Kidney (tissue), 14 donors: ENCODE measurements around the gene CALCOCO1. TPM values are rescaled to one million over a fixed set of nuclear protein-coding genes. Genes with fewer than 3 reads are reported as not detected.

Experiments
- DNase-seq, 5 donors: peaks; one replicate each; pipeline ENCODE4 v3.0.0-alpha.2; 2013 to 2020
- FAIRE-seq: peaks from 2 replicates; lab custom pipeline; 2012; peaks lifted over from hg19 to GRCh38; lab: Jason Lieb, UNC
- H3K27ac ChIP-seq, 2 donors: one replicate each; pipeline ENCODE4 v1.7.0; 2013; ENCODE audit warnings: low read depth in 2 of 2, low read length in 2 of 2, inconsistent platforms in 1 of 2
- H3K27me3 ChIP-seq: one replicate; pipeline ENCODE4 v1.7.1; 2013; ENCODE audit warnings: low read length, inconsistent platforms; ENCODE audit not compliant: control insufficient read depth, insufficient read depth
- H3K36me3 ChIP-seq, 3 donors: one replicate each; pipeline versions ENCODE4 v1.7.0 to v1.7.1; 2013; ENCODE audit warnings: low read length in 3 of 3, control low read depth in 1 of 3, inconsistent platforms in 1 of 3; ENCODE audit not compliant: insufficient read depth in 3 of 3, control insufficient read depth in 2 of 3
- H3K4me1 ChIP-seq, 3 donors: one replicate each; pipeline versions ENCODE4 v1.7.0 to v1.7.1; 2013; ENCODE audit warnings: low read length in 3 of 3, inconsistent platforms in 1 of 3, low read depth in 1 of 3; ENCODE audit not compliant: control insufficient read depth in 2 of 3, insufficient read depth in 2 of 3
- H3K4me3 ChIP-seq, 3 donors: one replicate each; pipeline versions ENCODE4 v1.7.0 to v1.8.1; 2013; ENCODE audit warnings: low read length in 3 of 3, control low read depth in 1 of 3, inconsistent platforms in 1 of 3
- H3K9ac ChIP-seq, 3 donors: one replicate each; pipeline versions ENCODE4 v1.7.0 to v1.7.1; 2013; ENCODE audit warnings: low read length in 3 of 3, control low read depth in 1 of 3, inconsistent platforms in 1 of 3
- H3K9me3 ChIP-seq, 3 donors: one replicate each; pipeline versions ENCODE4 v1.7.0 to v1.7.1; 2013; ENCODE audit warnings: low read length in 3 of 3, control low read depth in 1 of 3, inconsistent platforms in 1 of 3; ENCODE audit not compliant: control insufficient read depth in 2 of 3, insufficient read depth in 1 of 3
- intact Hi-C: fragments of 100-400 bp; cut with DNase I; formaldehyde crosslinking; loops from one replicate; pipeline ENCODE4 v1.11.1; 2022
- polyA plus RNA-seq: library from polyadenylated mRNA; stranded (reverse); fragments of 350-450 nt; fragmentation: Illumina TruSeq; extraction: RNeasy Lipid Tissue Mini Kit (QIAGEN cat#74804); gene quantifications from one replicate; pipeline ENCODE4 v1.2.3, GENCODE V29; 2014; ENCODE audit warnings: low read depth, low replicate concordance; ENCODE audit not compliant: insufficient read depth
- total RNA-seq: library from RNA; stranded (reverse); fragmentation: NEBNext Ultra II Directional; extraction: Animal tissue kit (Norgen Biotek cat#: 25700); gene quantifications from one replicate; pipeline ENCODE4 v1.2.1, GENCODE V29; 2021
- TF ChIP-seq, protein P1 (sequence below): IDR thresholded peaks from 3 replicates; pipeline ENCODE4 v1.5.1; 2012; ENCODE audit warnings: mild to moderate bottlenecking, moderate library complexity, borderline replicate concordance; ENCODE audit not compliant: insufficient read depth; ENCODE audit errors: extremely low read depth
- donor health status: control.
- donor health status: control.
- donor health status: control.
- donor health status: control.
- donor health status: control.
- donor health status: DM: yes; HTN: yes; CAD: no.
- donor health status: Normal renal cell carcinoma (clear cell type).

CALCOCO1 gene
- total and polyA plus RNA-seq, 2 donors from 2014 or later = 82.2 to 109 TPM

DNA sequence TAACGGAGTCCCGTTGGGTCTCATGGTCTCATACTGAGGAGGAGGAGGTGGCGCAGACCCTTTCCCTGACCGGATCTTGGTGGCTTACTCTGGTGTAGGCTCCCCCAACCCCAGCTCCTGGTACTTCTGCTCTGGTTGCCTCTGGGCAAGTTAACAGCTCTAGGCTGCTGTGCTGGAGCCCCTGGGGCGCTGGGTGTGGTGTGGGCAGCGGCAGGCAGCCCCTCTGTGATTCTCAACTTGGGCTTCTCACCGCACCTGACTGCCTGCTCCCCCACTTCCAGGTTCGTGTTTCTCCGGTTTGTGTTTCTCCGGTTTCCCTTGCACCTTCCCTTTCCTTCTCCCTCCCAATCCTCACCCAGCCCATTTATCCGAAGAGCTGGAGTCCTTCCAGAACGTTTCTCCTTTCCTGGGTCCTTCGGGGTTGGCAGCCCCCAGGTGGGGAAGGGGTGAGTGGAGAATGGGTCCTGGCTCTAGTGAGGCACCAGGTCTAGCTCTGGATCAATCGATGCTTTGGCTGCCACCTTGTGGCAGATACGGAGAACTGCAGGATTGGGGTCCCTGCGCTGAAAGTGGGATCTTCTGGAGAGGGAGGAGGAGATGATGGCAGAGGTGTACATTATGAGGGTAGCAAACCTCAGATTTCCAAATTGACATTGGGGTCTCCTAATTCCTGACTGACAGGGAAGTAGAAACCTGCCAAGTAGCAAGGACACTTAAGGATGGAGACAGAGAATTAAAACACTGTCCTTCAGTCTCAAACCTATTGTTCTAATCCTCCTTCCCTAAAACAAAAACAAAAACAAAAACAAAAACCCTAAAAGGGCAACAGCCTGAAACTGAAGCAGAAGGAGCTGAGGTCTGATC is 16.2 kb upstream of the CALCOCO1 start:
- Histone ChIP-seq H3K27ac (no peak overlapping the region), H3K9ac (no peak overlapping the region), H3K36me3 (no peaks in the 10 kb centered on the region), H3K4me1 (peaks cover 0 to 12% (median 3%) of the 10 kb centered on the region in 3 donors), H3K27me3 (peaks cover 30% of the 10 kb centered on the region), H3K4me3 (peak overlapping the region in 1 of 3 donors; percentile 2), H3K9me3 (no peaks in the 10 kb centered on the region)
- DNase-seq (peak; percentile 75 to 86 (median 78)), FAIRE-seq (no peak)
- TF ChIP-seq, protein P1, sequence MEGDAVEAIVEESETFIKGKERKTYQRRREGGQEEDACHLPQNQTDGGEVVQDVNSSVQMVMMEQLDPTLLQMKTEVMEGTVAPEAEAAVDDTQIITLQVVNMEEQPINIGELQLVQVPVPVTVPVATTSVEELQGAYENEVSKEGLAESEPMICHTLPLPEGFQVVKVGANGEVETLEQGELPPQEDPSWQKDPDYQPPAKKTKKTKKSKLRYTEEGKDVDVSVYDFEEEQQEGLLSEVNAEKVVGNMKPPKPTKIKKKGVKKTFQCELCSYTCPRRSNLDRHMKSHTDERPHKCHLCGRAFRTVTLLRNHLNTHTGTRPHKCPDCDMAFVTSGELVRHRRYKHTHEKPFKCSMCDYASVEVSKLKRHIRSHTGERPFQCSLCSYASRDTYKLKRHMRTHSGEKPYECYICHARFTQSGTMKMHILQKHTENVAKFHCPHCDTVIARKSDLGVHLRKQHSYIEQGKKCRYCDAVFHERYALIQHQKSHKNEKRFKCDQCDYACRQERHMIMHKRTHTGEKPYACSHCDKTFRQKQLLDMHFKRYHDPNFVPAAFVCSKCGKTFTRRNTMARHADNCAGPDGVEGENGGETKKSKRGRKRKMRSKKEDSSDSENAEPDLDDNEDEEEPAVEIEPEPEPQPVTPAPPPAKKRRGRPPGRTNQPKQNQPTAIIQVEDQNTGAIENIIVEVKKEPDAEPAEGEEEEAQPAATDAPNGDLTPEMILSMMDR = peak; percentile 95
- intact Hi-C loops = no loop called here

DNA sequence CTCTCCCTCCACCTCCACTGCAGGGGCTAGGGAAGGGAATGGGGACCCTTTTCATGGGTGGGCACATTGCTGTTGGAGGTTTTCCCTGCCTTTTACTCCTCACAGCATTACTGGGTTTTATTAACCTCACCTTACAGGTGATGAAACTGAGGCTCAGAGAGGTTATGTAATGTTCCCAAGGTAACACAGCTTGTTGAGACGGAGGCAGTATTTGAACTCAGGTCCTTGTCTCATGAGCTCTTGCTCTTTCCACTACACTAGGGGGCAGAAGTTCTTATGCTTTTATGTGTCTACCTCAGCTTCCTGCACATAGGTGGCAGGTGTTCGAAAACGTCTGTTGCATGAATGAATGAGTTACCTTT is 12.9 kb upstream of the CALCOCO1 start:
- H3K36me3 ChIP-seq = no peaks in the 10 kb centered on the region
- H3K9me3 ChIP-seq = no peaks in the 10 kb centered on the region
- H3K4me3 ChIP-seq = no peak overlapping the region
- intact Hi-C loops = no loop called here
- no peak overlapping the region for H3K9ac ChIP-seq
- H3K27ac ChIP-seq = no peak overlapping the region
- peaks cover 22% of the 10 kb centered on the region for H3K27me3 ChIP-seq
- TF ChIP-seq, protein P1 = no peak
- FAIRE-seq (no peak), DNase-seq (no peak)
- peaks cover 0 to 11% (median 3%) of the 10 kb centered on the region in 3 donors for H3K4me1 ChIP-seq

DNA sequence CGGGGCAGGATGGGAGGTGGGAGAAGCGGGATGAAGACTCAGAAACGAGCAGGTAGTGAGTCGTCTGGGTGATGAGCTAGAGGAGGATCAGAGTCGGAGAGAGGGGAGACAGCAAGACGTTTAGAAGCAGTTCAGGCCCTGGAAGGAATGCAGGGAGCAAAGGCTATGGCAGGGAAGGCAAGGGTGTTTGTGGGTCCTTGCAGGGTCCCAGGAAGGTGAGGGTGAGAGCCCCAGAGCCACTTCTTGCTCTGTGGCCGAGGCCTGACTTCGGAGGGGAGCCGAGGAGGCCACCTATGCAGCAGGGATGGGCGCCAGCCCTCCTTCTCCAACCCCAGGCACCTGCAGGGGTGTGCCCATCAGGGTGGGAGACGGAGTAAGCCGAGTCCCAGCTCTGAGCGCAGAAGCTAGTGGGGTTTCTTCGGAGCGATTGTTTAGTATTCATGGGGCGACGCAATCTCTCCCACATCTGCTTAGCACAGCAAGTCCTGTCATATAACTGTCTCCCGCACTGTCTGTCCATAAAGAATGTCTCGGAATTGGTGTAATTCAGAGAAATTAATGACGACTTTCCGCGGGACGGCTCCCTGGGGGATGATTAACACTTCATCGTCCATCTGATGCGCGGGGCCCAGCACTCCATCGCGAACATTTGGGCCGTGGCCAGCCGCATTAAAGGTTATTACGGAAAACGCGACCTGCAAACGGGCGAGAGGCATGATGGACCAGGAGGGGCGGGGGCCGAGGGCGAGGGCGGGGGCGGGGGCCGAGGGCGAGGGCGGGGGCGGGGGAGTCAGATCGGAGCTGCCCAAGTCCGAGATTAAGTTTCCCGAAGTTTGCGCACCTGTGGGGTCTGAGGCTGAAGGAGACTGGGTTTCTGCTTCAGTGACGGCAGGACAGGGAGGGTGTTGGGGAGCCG is 12.2 kb upstream of the CALCOCO1 start:
- intact Hi-C loops = no loop called here
- TF ChIP-seq, protein P1 = no peak
- Histone ChIP-seq H3K27me3 (peaks cover 22% of the 10 kb centered on the region), H3K36me3 (no peaks in the 10 kb centered on the region), H3K9me3 (no peaks in the 10 kb centered on the region), H3K4me1 (peaks cover 0 to 11% (median 3%) of the 10 kb centered on the region in 3 donors), H3K9ac (no peak overlapping the region), H3K27ac (no peak overlapping the region), H3K4me3 (peak overlapping the region in 1 of 3 donors; percentile 35)
- DNase-seq (peak in 1 of 5 donors; percentile 69), FAIRE-seq (no peak)
